KMS-11 (cell line): ENCODE measurements around the gene PTCH1.

Experiments used
- H2AFZ ChIP-seq: fragments of 200-600 bp; sonication (generic); 2 replicates; pipeline ENCODE4 v1.6.1; 2016; ENCODE audit warnings: antibody characterized with exemption, mixed run types, low read depth
- H3K27ac ChIP-seq: fragments of 200-600 bp; sonication (generic); 2 replicates; pipeline ENCODE4 v1.6.1; 2016; ENCODE audit warnings: mild to moderate bottlenecking, mixed run types
- H3K27me3 ChIP-seq: fragments of 200-600 bp; sonication (generic); 2 replicates; pipeline ENCODE4 v1.6.1; 2017; ENCODE audit warnings: mild to moderate bottlenecking, low read depth, mixed run types, moderate library complexity; ENCODE audit not compliant: insufficient read depth
- H3K36me3 ChIP-seq: fragments of 200-600 bp; sonication (generic); 2 replicates; pipeline ENCODE4 v1.6.1; 2017; ENCODE audit warnings: mild to moderate bottlenecking, mixed run types; ENCODE audit not compliant: insufficient read depth
- H3K4me1 ChIP-seq: fragments of 200-600 bp; sonication (generic); 2 replicates; pipeline ENCODE4 v1.6.1; 2016; ENCODE audit warnings: mild to moderate bottlenecking, low read depth, mixed run types; ENCODE audit not compliant: poor library complexity, severe bottlenecking
- H3K4me2 ChIP-seq: fragments of 200-600 bp; sonication (generic); 2 replicates; pipeline ENCODE4 v1.7.0; 2016; ENCODE audit warnings: mild to moderate bottlenecking, mixed run types
- H3K4me3 ChIP-seq: fragments of 200-600 bp; sonication (generic); IDR thresholded peaks from 2 replicates; pipeline ENCODE4 v1.6.1; 2017; ENCODE audit warnings: low read depth, low read length, mixed read lengths; ENCODE audit not compliant: insufficient read depth
- H3K79me2 ChIP-seq: fragments of 200-600 bp; sonication (generic); 2 replicates; pipeline ENCODE4 v1.6.1; 2016; ENCODE audit warnings: low read depth, mixed run types; ENCODE audit not compliant: insufficient read depth
- H3K9ac ChIP-seq: fragments of 200-600 bp; sonication (generic); 2 replicates; pipeline ENCODE4 v1.6.1; 2016; ENCODE audit warnings: mild to moderate bottlenecking, mixed run types
- H4K20me1 ChIP-seq: fragments of 200-600 bp; sonication (generic); 2 replicates; pipeline ENCODE4 v1.6.1; 2016; ENCODE audit warnings: mild to moderate bottlenecking, mixed run types; ENCODE audit not compliant: insufficient read depth
- TF ChIP-seq, protein P1 (sequence below): fragments of 200-600 bp; sonication (generic); conservative IDR thresholded peaks from 2 replicates; pipeline ENCODE4 v1.6.1; 2017; ENCODE audit warnings: low read depth, mild to moderate bottlenecking, antibody characterized with exemption, low read length, moderate library complexity, mixed read lengths

The PTCH1 gene

DNA sequence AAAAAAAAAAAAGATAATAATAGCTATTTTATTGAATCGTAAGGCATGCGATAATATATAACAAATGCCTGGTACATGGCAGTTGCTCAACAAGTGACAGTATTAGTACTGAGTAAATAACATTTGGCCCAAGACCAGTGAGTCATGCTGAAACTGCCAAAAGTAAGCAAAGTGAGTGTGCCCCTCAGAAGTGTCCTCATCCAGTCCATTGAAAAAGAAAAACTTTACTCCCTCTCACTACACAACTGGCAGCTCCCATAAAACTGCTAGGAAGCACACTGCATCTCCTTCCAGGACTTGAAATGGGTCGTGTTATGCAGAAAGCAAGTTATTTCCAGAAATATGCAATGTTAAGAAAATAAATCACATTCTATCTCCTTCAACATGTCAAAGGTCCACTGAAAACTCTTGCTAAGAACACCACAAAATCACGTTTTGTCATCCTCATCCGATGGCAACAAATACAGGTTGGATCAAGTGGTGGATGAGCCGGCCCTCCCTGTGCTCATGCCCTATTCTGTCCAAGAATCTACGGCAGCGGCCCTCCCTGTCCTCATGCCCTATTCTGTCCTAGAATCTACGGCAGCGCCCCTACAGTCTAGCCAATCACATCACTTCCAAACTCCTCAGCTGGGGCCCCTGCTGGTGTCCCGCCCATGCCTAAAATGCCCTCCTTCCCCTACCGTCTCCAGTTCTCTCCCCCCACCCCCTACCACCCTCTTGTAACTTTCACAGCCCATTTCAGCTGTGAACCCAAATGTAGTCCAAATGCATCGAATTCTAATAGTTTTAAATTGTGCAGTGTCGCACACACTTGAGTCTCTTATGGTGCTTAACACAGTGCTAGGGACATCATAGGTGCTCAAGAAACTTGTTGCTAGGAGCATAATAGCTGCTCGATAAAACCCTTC lies 12.5 kb downstream of the PTCH1 start:
- Histone ChIP-seq H4K20me1 (no peaks in the 10 kb centered on the region), H3K4me1 (peaks cover 30% of the 10 kb centered on the region), H3K27ac (no peak overlapping the region), H3K36me3 (no peaks in the 10 kb centered on the region), H3K4me2 (peak overlapping the region; percentile 85), H3K79me2 (peaks cover 54% of the 10 kb centered on the region; the same call in 1 of the 2 replicates), H3K4me3 (no peak overlapping the region), H2AFZ (no peak overlapping the region), H3K27me3 (no peaks in the 10 kb centered on the region), H3K9ac (no peak overlapping the region)
- TF ChIP-seq, protein P1, sequence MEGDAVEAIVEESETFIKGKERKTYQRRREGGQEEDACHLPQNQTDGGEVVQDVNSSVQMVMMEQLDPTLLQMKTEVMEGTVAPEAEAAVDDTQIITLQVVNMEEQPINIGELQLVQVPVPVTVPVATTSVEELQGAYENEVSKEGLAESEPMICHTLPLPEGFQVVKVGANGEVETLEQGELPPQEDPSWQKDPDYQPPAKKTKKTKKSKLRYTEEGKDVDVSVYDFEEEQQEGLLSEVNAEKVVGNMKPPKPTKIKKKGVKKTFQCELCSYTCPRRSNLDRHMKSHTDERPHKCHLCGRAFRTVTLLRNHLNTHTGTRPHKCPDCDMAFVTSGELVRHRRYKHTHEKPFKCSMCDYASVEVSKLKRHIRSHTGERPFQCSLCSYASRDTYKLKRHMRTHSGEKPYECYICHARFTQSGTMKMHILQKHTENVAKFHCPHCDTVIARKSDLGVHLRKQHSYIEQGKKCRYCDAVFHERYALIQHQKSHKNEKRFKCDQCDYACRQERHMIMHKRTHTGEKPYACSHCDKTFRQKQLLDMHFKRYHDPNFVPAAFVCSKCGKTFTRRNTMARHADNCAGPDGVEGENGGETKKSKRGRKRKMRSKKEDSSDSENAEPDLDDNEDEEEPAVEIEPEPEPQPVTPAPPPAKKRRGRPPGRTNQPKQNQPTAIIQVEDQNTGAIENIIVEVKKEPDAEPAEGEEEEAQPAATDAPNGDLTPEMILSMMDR: no peak

- Histone ChIP-seq H3K36me3 (no peaks in the 10 kb centered on the region), H3K79me2 (peaks cover 63% of the 10 kb centered on the region; the same call in 1 of the 2 replicates), H4K20me1 (no peaks in the 10 kb centered on the region), H3K9ac (no peak overlapping the region), H3K4me2 (no peak overlapping the region), H3K27me3 (no peaks in the 10 kb centered on the region), H3K4me3 (no peak overlapping the region), H3K27ac (no peak overlapping the region), H3K4me1 (peaks cover 30% of the 10 kb centered on the region), H2AFZ (no peak overlapping the region)
- TF ChIP-seq, protein P1: no peak
Observed at GRCh38 chr9:95503369-95503768, 13.4 kb downstream of the PTCH1 start.

DNA sequence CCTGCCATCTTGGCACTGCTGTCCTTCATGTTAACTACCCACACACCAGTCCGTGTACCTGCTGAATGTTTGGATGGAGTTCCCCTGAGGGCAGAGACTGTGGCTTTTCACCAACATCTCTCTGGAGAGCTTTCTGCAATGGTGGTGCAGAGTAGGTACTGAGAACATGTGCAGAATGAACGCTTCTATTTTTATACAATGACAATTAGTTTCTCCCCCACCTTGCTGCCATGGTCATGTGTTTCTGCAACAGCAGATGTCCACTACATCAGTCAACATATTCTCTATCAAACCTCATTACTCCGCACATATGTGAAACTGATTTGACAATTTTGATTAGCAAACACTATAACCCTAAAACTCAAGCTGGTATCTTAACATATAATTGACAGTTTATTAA lies 14.5 kb downstream of the PTCH1 start:
- no peaks in the 10 kb centered on the region for H3K36me3 ChIP-seq
- peaks cover 70% of the 10 kb centered on the region; the same call in 1 of the 2 replicates for H3K79me2 ChIP-seq
- no peak overlapping the region for H3K4me2 ChIP-seq
- H3K9ac ChIP-seq: no peak overlapping the region
- H4K20me1 ChIP-seq: no peaks in the 10 kb centered on the region
- H3K27me3 ChIP-seq: no peaks in the 10 kb centered on the region
- peaks cover 30% of the 10 kb centered on the region for H3K4me1 ChIP-seq
- no peak overlapping the region for H3K4me3 ChIP-seq
- H2AFZ ChIP-seq: no peak overlapping the region
- TF ChIP-seq, protein P1: no peak
- H3K27ac ChIP-seq: no peak overlapping the region

DNA sequence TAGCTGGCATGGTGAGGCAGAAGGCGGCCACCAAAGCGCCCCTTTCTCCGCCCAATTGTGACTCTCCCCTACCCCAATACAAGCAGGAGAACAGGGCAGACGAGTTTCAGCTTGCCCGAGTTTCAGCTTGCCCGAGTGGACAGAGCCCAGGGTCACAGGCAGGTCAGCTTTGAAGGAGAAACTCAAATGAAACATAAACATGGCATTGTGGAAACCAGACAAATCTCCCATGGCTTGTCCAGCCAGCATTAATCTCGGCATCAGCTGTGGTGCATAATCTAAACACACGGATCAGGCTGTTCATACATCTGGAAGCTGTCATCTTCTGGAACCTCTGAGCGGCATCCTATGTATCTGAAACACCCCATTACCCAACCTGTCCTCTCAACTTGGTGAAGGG lies 16.9 kb downstream of the PTCH1 start:
- Histone ChIP-seq H3K79me2 (peaks cover 77% of the 10 kb centered on the region; the same call in 1 of the 2 replicates), H3K27me3 (no peaks in the 10 kb centered on the region), H3K27ac (no peak overlapping the region), H3K4me2 (no peak overlapping the region), H3K9ac (no peak overlapping the region), H4K20me1 (no peaks in the 10 kb centered on the region), H3K4me1 (peaks cover 47% of the 10 kb centered on the region), H2AFZ (no peak overlapping the region), H3K36me3 (no peaks in the 10 kb centered on the region), H3K4me3 (no peak overlapping the region)
- TF ChIP-seq, protein P1: no peak
